ENCODE data around the gene SIRPA.

- TF ChIP-seq, protein P1, sequence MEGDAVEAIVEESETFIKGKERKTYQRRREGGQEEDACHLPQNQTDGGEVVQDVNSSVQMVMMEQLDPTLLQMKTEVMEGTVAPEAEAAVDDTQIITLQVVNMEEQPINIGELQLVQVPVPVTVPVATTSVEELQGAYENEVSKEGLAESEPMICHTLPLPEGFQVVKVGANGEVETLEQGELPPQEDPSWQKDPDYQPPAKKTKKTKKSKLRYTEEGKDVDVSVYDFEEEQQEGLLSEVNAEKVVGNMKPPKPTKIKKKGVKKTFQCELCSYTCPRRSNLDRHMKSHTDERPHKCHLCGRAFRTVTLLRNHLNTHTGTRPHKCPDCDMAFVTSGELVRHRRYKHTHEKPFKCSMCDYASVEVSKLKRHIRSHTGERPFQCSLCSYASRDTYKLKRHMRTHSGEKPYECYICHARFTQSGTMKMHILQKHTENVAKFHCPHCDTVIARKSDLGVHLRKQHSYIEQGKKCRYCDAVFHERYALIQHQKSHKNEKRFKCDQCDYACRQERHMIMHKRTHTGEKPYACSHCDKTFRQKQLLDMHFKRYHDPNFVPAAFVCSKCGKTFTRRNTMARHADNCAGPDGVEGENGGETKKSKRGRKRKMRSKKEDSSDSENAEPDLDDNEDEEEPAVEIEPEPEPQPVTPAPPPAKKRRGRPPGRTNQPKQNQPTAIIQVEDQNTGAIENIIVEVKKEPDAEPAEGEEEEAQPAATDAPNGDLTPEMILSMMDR (IDR thresholded peaks at IDR 0.05; ENCODE audit: poor library complexity) = no peak
- TF ChIP-seq EZH2phosphoT487 (IDR thresholded peaks at IDR 0.05; ENCODE audit: low read depth, severe bottlenecking, unreplicated experiment) = no peak
- TF ChIP-seq EZH2 (IDR thresholded peaks at IDR 0.05; ENCODE audit: borderline replicate concordance) = no peak
Measured at GRCh38 chr20:1931830-1932229, 36.6 kb downstream of the SIRPA start.
